Measurements from ENCODE around the gene BAD. TPM values are rescaled to one million over a fixed set of nuclear protein-coding genes. Genes with fewer than 3 reads are reported as not detected.

Gene BAD
- total and polyA plus RNA-seq, 2 of the 13 experiments (the other 11 are each of a cell fraction or from before 2014, with no cell fraction given): 17.9 to 28.5 TPM

- in situ Hi-C loops (cut with HindIII; ENCODE audit: extremely low pct_ligation_motif_present, low pct_unique_long_range_greater_than_20kb) (no loop called here), intact Hi-C loops (cut with micrococcal nuclease; ENCODE audit: unreplicated experiment) (no loop called here)
- POLR2A ChIA-PET: interaction anchor here (0.7 to 5.9 kb wide), 6 partner anchors 15 to 63 kb away, joined by 3 to 113 read pairs (median 8); partner anchors contain the start of genes BAD, ESRRA, FKBP2 and PPP1R14B
- 91% methylated on average over 20 of the region's 27 CpGs for WGBS (ENCODE audit: low lambda C conversion rate)
- Histone ChIP-seq H3K27ac (ENCODE audit: extremely low read length, insufficient read depth, low read length) (no peak overlapping the region), H2AFZ (ENCODE audit: low read length) (no peak overlapping the region), H3K4me3 (replicated peaks in 1 of 3; ENCODE audit: insufficient read depth in 1 of 3, low read depth in 2 of 3, low read length in 3 of 3) (no peak overlapping the region), H3K4me2 (ENCODE audit: low read depth, low read length) (peak overlapping the region; percentile 95; the same call in 1 of the 2 replicates), H4K20me1 (ENCODE audit: insufficient read depth, low read length) (no peaks in the 10 kb centered on the region), H3K27me3 (ENCODE audit: control insufficient read depth in 1 of 2, insufficient read depth in 2 of 2, low read length in 2 of 2) (no peaks in the 10 kb centered on the region), H3K79me2 (ENCODE audit: insufficient read depth, low read length) (peaks cover 10% of the 10 kb centered on the region), H3K36me3 (replicated peaks in 1 of 2; ENCODE audit: control insufficient read depth in 1 of 2, insufficient read depth in 2 of 2, low read length in 2 of 2) (peaks cover 1 to 13% of the 10 kb centered on the region in 2 experiments; a peak in 4 of 5 replicates), H3K9me3 (ENCODE audit: low read length) (no peaks in the 10 kb centered on the region), H3K9ac (ENCODE audit: insufficient read depth, low read depth, low read length) (peak overlapping the region; percentile 75; the same call in 1 of the 2 replicates), H3K4me1 (ENCODE audit: insufficient read depth, low read length) (peaks cover 22% of the 10 kb centered on the region)
- ATAC-seq (no peak), DNase-seq (ENCODE audit: low spot score) (no peak), FAIRE-seq (no peak)
- TF ChIP-seq NFATC3 (CRISPR knock-in tag; IDR thresholded peaks at IDR 0.05) (no peak), AGO2 (optimal IDR thresholded peaks at IDR 0.05; ENCODE audit: low read depth, low read length) (peak; percentile 56), ZNF143 (CRISPR knock-in tag; IDR thresholded peaks at IDR 0.05) (0 out of 2 replicates have a peak, but pooled peaks have one; percentile 7)
- CTCF ChIA-PET (ENCODE audit: low intra/inter-chr PET ratio, low total read pairs): no interaction called here
- BruUV-seq (replicated peaks): no TSS peak
These were observed 17.1 kb downstream of the BAD start for GRCh38 chr11:64267207-64267945.

- H3K9me3 ChIP-seq (ENCODE audit: low read length): no peaks in the 10 kb centered on the region
- ChIA-PET POLR2A (no interaction called here), CTCF (ENCODE audit: low intra/inter-chr PET ratio, low total read pairs) (no interaction called here)
- H3K9ac ChIP-seq (ENCODE audit: insufficient read depth, low read depth, low read length): no peak overlapping the region
- H3K79me2 ChIP-seq (ENCODE audit: insufficient read depth, low read length): peaks cover 4% of the 10 kb centered on the region
- H4K20me1 ChIP-seq (ENCODE audit: insufficient read depth, low read length): no peaks in the 10 kb centered on the region
- no peak for DNase-seq (ENCODE audit: low spot score)
- in situ Hi-C loops (cut with HindIII; ENCODE audit: extremely low pct_ligation_motif_present, low pct_unique_long_range_greater_than_20kb): no loop called here
- ATAC-seq: no peak
- no peaks in the 10 kb centered on the region for H3K27me3 ChIP-seq (ENCODE audit: control insufficient read depth in 1 of 2, insufficient read depth in 2 of 2, low read length in 2 of 2)
- intact Hi-C loops (cut with micrococcal nuclease; ENCODE audit: unreplicated experiment): no loop called here
- BruUV-seq (replicated peaks): no TSS peak
- H3K4me3 ChIP-seq (replicated peaks in 1 of 3; ENCODE audit: insufficient read depth in 1 of 3, low read depth in 2 of 3, low read length in 3 of 3): no peak overlapping the region
- peaks cover 1 to 15% of the 10 kb centered on the region in 2 experiments; a peak in 4 of 5 replicates for H3K36me3 ChIP-seq (replicated peaks in 1 of 2; ENCODE audit: control insufficient read depth in 1 of 2, insufficient read depth in 2 of 2, low read length in 2 of 2)
- peaks cover 15% of the 10 kb centered on the region for H3K4me1 ChIP-seq (ENCODE audit: insufficient read depth, low read length)
- no peak for FAIRE-seq
- H3K4me2 ChIP-seq (ENCODE audit: low read depth, low read length): no peak overlapping the region
- no peak overlapping the region for H3K27ac ChIP-seq (ENCODE audit: extremely low read length, insufficient read depth, low read length)
- 90% methylated on average over 2 of the region's 15 CpGs for WGBS (ENCODE audit: low lambda C conversion rate)
- H2AFZ ChIP-seq (ENCODE audit: low read length): no peak overlapping the region
- no peak for TF ChIP-seq ZKSCAN8 (CRISPR knock-in tag; IDR thresholded peaks at IDR 0.05; ENCODE audit: borderline replicate concordance)
- no peak for TF ChIP-seq HMG20A (CRISPR knock-in tag; IDR thresholded peaks at IDR 0.05; ENCODE audit: borderline replicate concordance)
- no peak for TF ChIP-seq CHD2 (IDR thresholded peaks at IDR 0.05; ENCODE audit: low read depth, low read length)
- no peak for TF ChIP-seq ZNF512B (CRISPR knock-in tag; IDR thresholded peaks at IDR 0.05; ENCODE audit: borderline replicate concordance)
- TF ChIP-seq ZNF274 (CRISPR knock-in tag; IDR thresholded peaks at IDR 0.05): no peak
- TF ChIP-seq TSC22D2 (CRISPR knock-in tag; IDR thresholded peaks at IDR 0.05; ENCODE audit: borderline replicate concordance): no peak
- TF ChIP-seq ZNF816 (CRISPR knock-in tag; IDR thresholded peaks at IDR 0.05; ENCODE audit: borderline replicate concordance): no peak
- no peak for TF ChIP-seq FOXJ3 (CRISPR knock-in tag; IDR thresholded peaks at IDR 0.05; ENCODE audit: borderline replicate concordance)
- TF ChIP-seq RNF219 (CRISPR knock-in tag; IDR thresholded peaks at IDR 0.05): no peak
These were observed 18.1 kb downstream of the BAD start for GRCh38 chr11:64266339-64266738.
